H1 (cell line): ENCODE results near the gene SH3GL1. TPM values are rescaled to one million over a fixed set of nuclear protein-coding genes. Genes with fewer than 3 reads are reported as not detected.

Experiments
- JUN ChIP-seq: IDR thresholded peaks from 2 replicates; pipeline ENCODE4 v1.6.1; 2011; ENCODE audit warnings: low read depth, mild to moderate bottlenecking, improper control_type of control experiment, low read length
- RNF2 ChIP-seq: fragments of 200-900, 300-1000 bp; sonication (generic); IDR thresholded peaks from 2 replicates; pipeline ENCODE4 v1.7.1; 2016; ENCODE audit warnings: borderline replicate concordance, low read depth, mild to moderate bottlenecking, antibody characterized with exemption, low read length; ENCODE audit not compliant: poor library complexity, severe bottlenecking; ENCODE audit errors: missing control alignments
- polyA plus RNA-seq, 7 experiments: library from polyadenylated mRNA; depleted of rRNA in 3 of 7; stranded (reverse) in 5 of 7; unstranded in 2 of 7; fragments of >200 nt in 5 of 7; fragments of 200-250 nt in 2 of 7; gene quantifications; 1 replicate in 5 of 7; 2 replicates in 1 of 7; 4 replicates in 1 of 7; pipeline versions ENCODE4 v1.2.1 to v1.2.3, GENCODE V29; 2011 to 2013; ENCODE audit warnings: missing spikeins in 2 of 7, mixed read lengths in 2 of 7
- total RNA-seq: library from RNA; stranded (reverse); fragmentation: NEBNext Ultra II Directional; extraction: Animal tissue kit (Norgen Biotek cat#: 25700); gene quantifications from 2 replicates; pipeline ENCODE4 v1.2.1, GENCODE V29; 2021

The SH3GL1 gene
- total and polyA plus RNA-seq, 2 of the 8 experiments (the other 6 are each of a cell fraction or from before 2014, with no cell fraction given) = 81.5 to 102 TPM

DNA sequence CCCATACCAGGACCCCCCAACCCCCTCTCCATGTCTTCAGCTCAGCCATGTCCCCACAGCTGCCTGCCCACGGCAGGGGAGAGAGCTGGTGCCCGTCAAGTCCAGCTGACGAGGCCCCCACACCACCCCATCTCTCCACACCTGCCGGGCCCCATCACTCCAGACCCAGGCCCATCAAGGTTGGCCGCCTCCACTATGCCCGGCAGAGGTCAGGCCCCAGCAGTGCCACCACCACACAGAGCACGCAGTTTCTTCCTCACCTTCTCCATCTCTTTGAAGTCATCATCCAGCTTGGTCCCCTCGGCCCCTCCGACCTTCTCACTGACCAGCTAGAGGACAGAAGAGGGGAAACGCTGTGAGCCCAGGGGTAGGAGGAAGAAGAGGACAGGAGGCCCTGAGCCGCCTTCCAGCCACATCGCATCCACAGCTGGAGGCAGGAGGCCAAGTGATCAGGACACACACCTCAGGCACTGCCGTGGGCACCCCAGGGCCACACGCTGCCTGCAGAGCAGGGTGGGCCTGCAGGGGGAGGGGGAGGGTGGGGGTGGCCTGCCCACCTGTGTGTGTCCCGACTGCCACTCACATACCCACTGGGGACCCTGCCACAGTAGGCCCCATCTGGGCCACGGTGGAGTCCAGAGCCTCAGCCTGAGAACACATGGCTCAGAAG is 33.5 kb downstream of the SH3GL1 start (continued):
- TF ChIP-seq RNF2 (no peak), JUN (no peak)
